Hepatocyte (in vitro differentiated cells): ENCODE results near the gene CPLANE1.

Experiments used
- EZH2phosphoT487 ChIP-seq: fragments of 200-600 bp; sonication (generic); IDR thresholded peaks from one replicate; pipeline ENCODE4 v1.6.1; 2018; ENCODE audit warnings: antibody characterized with exemption, mild to moderate bottlenecking, low read depth, moderate library complexity; ENCODE audit not compliant: unreplicated experiment, severe bottlenecking
- TF ChIP-seq, protein P1 (sequence below): fragments of 200-600 bp; sonication (generic); IDR thresholded peaks from 2 replicates; pipeline ENCODE4 v1.5.1; 2016; ENCODE audit warnings: antibody characterized with exemption, mild to moderate bottlenecking; ENCODE audit not compliant: poor library complexity

DNA sequence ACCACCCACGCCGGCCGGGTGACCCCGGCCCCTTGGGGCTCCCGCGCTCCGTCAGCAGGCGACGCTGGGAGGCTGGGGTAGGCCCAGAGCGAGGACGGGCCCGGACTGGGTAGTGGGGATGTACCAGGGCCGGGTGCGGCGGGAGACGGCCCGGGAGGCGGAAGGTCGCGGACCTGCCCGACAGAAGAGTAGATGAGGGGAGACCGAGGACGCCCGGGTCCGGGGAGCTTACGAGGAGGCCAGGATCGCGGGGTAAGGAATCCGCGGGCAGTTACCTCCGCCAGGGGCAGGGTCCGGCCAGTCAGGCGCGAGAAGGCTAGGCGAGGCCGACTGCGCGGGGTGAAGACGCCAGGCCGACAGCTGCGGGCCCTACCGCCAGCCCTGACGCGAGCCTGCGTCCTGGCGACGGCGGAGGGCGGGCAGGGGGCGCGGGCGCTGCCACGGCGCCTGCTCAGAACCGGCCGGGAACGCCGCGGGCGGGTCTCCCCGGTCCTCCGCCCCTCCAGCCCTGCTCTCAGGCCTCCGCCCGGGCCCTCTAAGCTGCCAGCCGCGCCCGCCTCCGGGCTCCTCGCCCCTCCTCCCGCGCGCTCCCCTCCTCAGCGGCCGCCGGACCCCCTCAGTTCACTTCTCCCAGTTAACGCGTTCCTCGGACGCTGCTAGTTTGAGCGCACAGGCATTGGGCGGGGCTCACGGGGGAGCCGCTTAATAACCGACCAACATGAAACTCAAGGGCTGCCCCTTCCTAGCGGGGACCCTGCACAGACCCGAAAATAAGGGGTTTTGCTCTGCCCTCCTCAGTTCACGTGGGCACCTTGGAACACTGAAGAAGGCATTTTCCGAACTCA is at the start of gene CPLANE1:
- TF ChIP-seq, protein P1, sequence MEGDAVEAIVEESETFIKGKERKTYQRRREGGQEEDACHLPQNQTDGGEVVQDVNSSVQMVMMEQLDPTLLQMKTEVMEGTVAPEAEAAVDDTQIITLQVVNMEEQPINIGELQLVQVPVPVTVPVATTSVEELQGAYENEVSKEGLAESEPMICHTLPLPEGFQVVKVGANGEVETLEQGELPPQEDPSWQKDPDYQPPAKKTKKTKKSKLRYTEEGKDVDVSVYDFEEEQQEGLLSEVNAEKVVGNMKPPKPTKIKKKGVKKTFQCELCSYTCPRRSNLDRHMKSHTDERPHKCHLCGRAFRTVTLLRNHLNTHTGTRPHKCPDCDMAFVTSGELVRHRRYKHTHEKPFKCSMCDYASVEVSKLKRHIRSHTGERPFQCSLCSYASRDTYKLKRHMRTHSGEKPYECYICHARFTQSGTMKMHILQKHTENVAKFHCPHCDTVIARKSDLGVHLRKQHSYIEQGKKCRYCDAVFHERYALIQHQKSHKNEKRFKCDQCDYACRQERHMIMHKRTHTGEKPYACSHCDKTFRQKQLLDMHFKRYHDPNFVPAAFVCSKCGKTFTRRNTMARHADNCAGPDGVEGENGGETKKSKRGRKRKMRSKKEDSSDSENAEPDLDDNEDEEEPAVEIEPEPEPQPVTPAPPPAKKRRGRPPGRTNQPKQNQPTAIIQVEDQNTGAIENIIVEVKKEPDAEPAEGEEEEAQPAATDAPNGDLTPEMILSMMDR = peak; percentile 16
- no peak for TF ChIP-seq EZH2phosphoT487
